Measurements from ENCODE around the gene MAPK11. TPM values are rescaled to one million over a fixed set of nuclear protein-coding genes. Genes with fewer than 3 reads are reported as not detected.

Gene MAPK11
- total and polyA plus RNA-seq, 9 of the 15 experiments (the other 6 are each of a cell fraction or from before 2014, with no cell fraction given), result 0.06 to 14.6 (median 5.3) TPM

- Histone ChIP-seq H2AFZ (ENCODE audit: low read depth, low read length) (no peak overlapping the region), H3K4me1 (replicated peaks in 1 of 2; ENCODE audit: control insufficient read depth in 2 of 2, insufficient read depth in 2 of 2, low read length in 2 of 2) (peaks cover 6 to 71% of the 10 kb centered on the region in 2 experiments; a peak in 3 of 5 replicates), H3K27ac (ENCODE audit: extremely low read depth, low read depth, low read length) (no peak overlapping the region), H3K27me3 (ENCODE audit: control insufficient read depth in 2 of 2, insufficient read depth in 2 of 2, low read length in 2 of 2) (no peaks in the 10 kb centered on the region), H4K20me1 (replicated peaks; ENCODE audit: control insufficient read depth, insufficient read depth, low read length) (no peaks in the 10 kb centered on the region), H3K9me3 (replicated peaks; ENCODE audit: control insufficient read depth, insufficient read depth, low read depth, low read length) (no peaks in the 10 kb centered on the region), H3K9ac (ENCODE audit: insufficient read depth in 1 of 2, low read depth in 2 of 2, low read length in 2 of 2) (no peak overlapping the region), H3K9me1 (ENCODE audit: control insufficient read depth, insufficient read depth, low read length) (no peaks in the 10 kb centered on the region), H3K4me2 (ENCODE audit: insufficient read depth, low read length) (no peak overlapping the region), H3K4me3 (no peak overlapping the region), H3K79me2 (ENCODE audit: control insufficient read depth, insufficient read depth, low read length) (peaks cover 45% of the 10 kb centered on the region), H3K36me3 (ENCODE audit: control insufficient read depth, insufficient read depth, low read length) (no peaks in the 10 kb centered on the region; the same call in 2 of the 3 replicates)
- DNase-seq (ENCODE audit: extremely low read depth in 1 of 4, low spot score in 3 of 4) (peak in 2 of 4 experiments; percentile 22 to 31), FAIRE-seq (no peak), ATAC-seq (no peak)
- BruUV-seq (replicated peaks), result no TSS peak
- no peak for TF ChIP-seq NCOA4 (IDR thresholded peaks at IDR 0.05; ENCODE audit: partially characterized antibody)
- peak; percentile 58 for TF ChIP-seq ZBTB33 (CRISPR knock-in tag; IDR thresholded peaks at IDR 0.05)
- POLR2A ChIA-PET, result interaction anchor here (0.6 kb wide), 1 partner anchor 152 kb away, joined by 4 read pairs; no protein-coding TSS in a partner anchor
- in situ Hi-C loops (cut with MboI) (no loop called here), intact Hi-C loops (cut with micrococcal nuclease) (no loop called here)
- CTCF ChIA-PET (ENCODE audit: low intra/inter-chr PET ratio), result no interaction called here
- WGBS (ENCODE audit: insufficient coverage, low coverage, missing lambda C conversion rate), result 88% methylated on average over 17 of the region's 59 CpGs
Observed at GRCh38 chr22:50298937-50299784, 29.0 kb upstream of the MAPK11 start.

Data from K562 (cell line).